HCT116 (cell line): ENCODE data around the gene SYNPO2L.

Experiments used
- CEBPB ChIP-seq: IDR thresholded peaks from 2 replicates; pipeline ENCODE4 v1.6.1; 2012; ENCODE audit warnings: low read depth
- CTCF ChIP-seq, 3 experiments: fragments of 200-600 bp in 1 of 3; sonication (generic) in 1 of 3; IDR thresholded peaks in 2 of 3; conservative IDR thresholded peaks in 1 of 3; 2 replicates each; pipeline ENCODE4 v1.5.1; 2012 to 2017; ENCODE audit warnings: low read depth in 2 of 3, low read length in 2 of 3, antibody characterized with exemption in 1 of 3, borderline replicate concordance in 1 of 3, control low read depth in 1 of 3, mild to moderate bottlenecking in 1 of 3, mixed read lengths in 1 of 3, mixed run types in 1 of 3, moderate library complexity in 1 of 3; ENCODE audit not compliant: insufficient read depth in 1 of 3
- EGR1 ChIP-seq: IDR thresholded peaks from 2 replicates; pipeline ENCODE4 v1.6.1; 2012; ENCODE audit warnings: low read depth
- EZH2 ChIP-seq: fragments of 200-600 bp; sonication (generic); IDR thresholded peaks from 2 replicates; pipeline ENCODE4 v1.6.1; 2017; ENCODE audit warnings: antibody characterized with exemption, mixed run types
- MAX ChIP-seq: IDR thresholded peaks from 2 replicates; pipeline ENCODE4 v1.6.1; 2012
- POLR2A ChIP-seq: IDR thresholded peaks from 2 replicates; pipeline ENCODE4 v1.7.0; 2011; ENCODE audit warnings: borderline replicate concordance; ENCODE audit not compliant: insufficient read depth, insufficient read length; ENCODE audit errors: extremely low read depth
- POLR2AphosphoS5 ChIP-seq: IDR thresholded peaks from 2 replicates; pipeline ENCODE4 v1.6.1; 2011; ENCODE audit warnings: mild to moderate bottlenecking, low read depth, low read length, moderate library complexity
- RAD21 ChIP-seq: IDR thresholded peaks from 2 replicates; pipeline ENCODE4 v1.6.1; 2012; ENCODE audit warnings: low read depth, mild to moderate bottlenecking
- SIN3A ChIP-seq: IDR thresholded peaks from 2 replicates; pipeline ENCODE4 v1.6.1; 2012; ENCODE audit warnings: low read depth
- SRF ChIP-seq: IDR thresholded peaks from 2 replicates; pipeline ENCODE4 v1.6.1; 2012; ENCODE audit warnings: low read depth
- YY1 ChIP-seq: IDR thresholded peaks from 2 replicates; pipeline ENCODE4 v1.6.1; 2011; ENCODE audit warnings: low read length, low read depth, moderate library complexity, mild to moderate bottlenecking; ENCODE audit not compliant: insufficient replicate concordance; ENCODE audit errors: extremely low read depth
- ZNF274 ChIP-seq: fragments of 200-500 bp; sonication (Bioruptor generic); IDR thresholded peaks from 2 replicates; pipeline ENCODE4 v1.6.1; 2014; ENCODE audit warnings: mild to moderate bottlenecking, low read depth, low read length, inconsistent platforms

- no peak for TF ChIP-seq EZH2
- no peak for TF ChIP-seq RAD21
- no peak for TF ChIP-seq CTCF (IDR thresholded peaks at IDR 0.05 in 2 of 3, conservative IDR thresholded peaks at IDR 0.05 in 1 of 3; ENCODE audit: borderline replicate concordance in 1 of 3, insufficient read depth in 1 of 3, low read depth in 2 of 3, low read length in 2 of 3)
- no peak for TF ChIP-seq POLR2AphosphoS5
- no peak for TF ChIP-seq YY1
- TF ChIP-seq SIN3A: no peak
- no peak for TF ChIP-seq CEBPB
- no peak for TF ChIP-seq POLR2A
- TF ChIP-seq ZNF274: no peak
- TF ChIP-seq SRF: no peak
- no peak for TF ChIP-seq MAX
- TF ChIP-seq EGR1: no peak
These were observed 46.7 kb downstream of the SYNPO2L start for GRCh38 chr10:73609116-73609515.
